Smooth muscle cell of the brain vasculature (primary cell): ENCODE measurements around the gene LRRC37B.
"Not testable (repeated sequence)": the region's sequence is repeated elsewhere in the genome, so short reads cannot be mapped to it uniquely, and the experiment has no call there.

Experiments
- DNase-seq: peaks from one replicate; pipeline ENCODE4 v3.0.0-alpha.2; 2012; ENCODE audit warnings: low read depth, low spot score

Gene LRRC37B

DNA sequence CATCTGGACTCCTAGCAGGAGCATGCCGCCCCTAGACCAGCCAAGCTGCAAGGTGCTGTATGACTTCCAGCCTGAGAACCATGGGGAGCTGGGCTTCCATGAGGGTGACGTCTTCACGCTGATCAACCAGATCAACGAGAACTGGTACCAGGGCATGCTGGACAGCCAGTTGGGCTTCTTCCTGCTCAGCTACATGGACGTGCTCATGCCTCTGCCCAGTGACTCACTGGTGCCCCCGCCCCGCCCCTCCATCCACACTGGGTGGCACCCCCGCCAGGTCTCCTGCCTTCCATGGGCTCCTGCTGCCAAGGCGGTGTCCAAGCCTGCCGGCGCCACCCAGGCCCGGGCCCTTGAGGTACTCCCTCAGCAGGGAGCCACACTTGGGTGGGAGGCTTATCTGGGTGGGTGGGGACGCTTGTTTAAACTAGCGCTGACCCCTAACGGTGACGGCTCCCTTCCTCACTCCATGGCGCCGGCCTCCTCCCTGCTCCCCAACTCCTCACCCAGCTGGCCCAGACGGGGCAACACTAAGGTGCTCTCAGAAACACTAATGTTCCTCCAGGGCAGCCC is 34.2 kb downstream of the LRRC37B start:
- DNase-seq = not testable (repeated sequence)

DNA sequence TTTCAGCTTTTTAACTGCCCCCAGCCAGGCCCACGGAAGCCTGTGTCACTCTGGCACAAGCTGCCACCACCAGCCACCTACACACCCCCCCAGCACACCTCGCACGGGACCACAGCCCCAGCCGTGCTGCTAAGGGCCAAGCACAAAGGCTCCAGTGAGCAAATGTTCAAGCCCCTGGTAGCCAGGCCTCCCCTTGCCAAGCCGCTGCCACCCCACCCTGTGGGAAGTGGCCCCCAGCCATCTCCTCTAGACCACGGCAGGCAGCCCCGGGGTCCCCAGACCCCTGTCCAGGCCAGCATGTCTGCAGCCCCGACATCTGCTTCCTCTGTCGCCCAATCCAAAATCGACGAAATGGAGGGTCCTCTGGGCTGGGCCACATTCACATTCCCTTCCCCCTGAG is 35.1 kb downstream of the LRRC37B start:
- DNase-seq = not testable (repeated sequence)

GRCh38 chr17:32045611-32046010 is 38.4 kb downstream of the LRRC37B start:
- DNase-seq = not testable (repeated sequence)

- not testable (repeated sequence) for DNase-seq
These were observed 40.5 kb downstream of the LRRC37B start for GRCh38 chr17:32047663-32048062.

- DNase-seq = not testable (repeated sequence)
These were observed 47.8 kb downstream of the LRRC37B start for GRCh38 chr17:32054985-32055384.

DNA sequence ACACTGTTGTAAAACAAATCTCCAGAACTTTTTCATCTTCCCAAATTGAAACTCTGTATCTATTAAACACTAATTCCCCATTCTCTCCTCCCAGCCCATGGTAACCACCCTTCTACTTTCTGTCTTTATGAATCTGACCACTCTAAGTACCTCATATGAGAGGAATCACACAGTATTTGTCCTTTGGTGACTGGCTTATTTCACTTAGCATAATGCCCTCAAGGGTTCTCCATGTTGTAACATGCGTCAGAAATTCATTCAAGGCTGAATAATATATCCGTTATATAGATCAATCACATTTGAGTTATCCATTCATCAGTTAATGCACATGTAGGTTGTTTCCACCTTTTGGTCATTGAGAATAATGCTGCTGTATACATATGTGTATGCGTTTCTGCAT is 48.2 kb downstream of the LRRC37B start:
- not testable (repeated sequence) for DNase-seq

GRCh38 chr17:32056500-32056899 is 49.3 kb downstream of the LRRC37B start:
- DNase-seq = not testable (repeated sequence)

GRCh38 chr17:32057460-32058105 is 50.4 kb downstream of the LRRC37B start:
- DNase-seq = not testable (repeated sequence)

DNA sequence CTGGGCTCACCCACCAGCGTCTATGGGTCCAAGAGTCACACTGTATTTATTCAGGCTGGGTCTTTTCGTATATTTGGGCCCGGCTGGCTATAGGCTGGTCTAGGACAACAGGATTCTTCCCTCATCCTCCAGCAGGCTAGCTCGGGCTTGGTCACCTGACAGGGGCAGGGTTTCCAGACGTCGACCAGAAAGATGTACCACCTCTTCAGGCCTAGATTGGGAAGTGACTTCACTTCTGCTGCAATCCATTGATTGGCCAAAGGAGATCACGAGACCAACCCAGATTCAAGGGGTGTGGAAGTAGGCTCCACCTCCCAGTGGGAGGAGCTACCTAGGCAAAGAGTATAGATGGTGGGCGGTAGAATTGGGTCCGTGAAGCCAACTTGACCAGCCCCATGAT is 53.5 kb downstream of the LRRC37B start:
- not testable (repeated sequence) for DNase-seq

GRCh38 chr17:32061840-32062239 is 54.7 kb downstream of the LRRC37B start:
- DNase-seq = not testable (repeated sequence)

DNA sequence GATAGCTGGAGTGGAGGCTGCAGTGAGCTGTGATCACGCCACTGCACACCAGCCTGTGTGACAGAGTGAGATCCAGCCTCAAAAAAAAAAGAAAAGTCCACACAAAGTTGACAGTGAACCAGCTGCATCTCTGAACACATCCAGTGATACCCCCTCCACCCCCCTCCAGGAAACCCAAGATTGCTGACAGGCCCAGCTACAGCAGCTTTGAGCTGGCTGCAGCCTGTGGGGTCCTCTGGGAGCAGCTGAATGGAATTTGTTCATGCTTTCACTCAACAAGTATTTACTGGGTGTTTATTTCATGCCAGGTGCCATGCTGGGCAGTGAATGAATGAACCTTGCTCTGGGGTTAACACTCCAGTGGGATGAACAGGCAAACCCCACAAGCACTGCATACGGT is 56.9 kb downstream of the LRRC37B start:
- not testable (repeated sequence) for DNase-seq

DNA sequence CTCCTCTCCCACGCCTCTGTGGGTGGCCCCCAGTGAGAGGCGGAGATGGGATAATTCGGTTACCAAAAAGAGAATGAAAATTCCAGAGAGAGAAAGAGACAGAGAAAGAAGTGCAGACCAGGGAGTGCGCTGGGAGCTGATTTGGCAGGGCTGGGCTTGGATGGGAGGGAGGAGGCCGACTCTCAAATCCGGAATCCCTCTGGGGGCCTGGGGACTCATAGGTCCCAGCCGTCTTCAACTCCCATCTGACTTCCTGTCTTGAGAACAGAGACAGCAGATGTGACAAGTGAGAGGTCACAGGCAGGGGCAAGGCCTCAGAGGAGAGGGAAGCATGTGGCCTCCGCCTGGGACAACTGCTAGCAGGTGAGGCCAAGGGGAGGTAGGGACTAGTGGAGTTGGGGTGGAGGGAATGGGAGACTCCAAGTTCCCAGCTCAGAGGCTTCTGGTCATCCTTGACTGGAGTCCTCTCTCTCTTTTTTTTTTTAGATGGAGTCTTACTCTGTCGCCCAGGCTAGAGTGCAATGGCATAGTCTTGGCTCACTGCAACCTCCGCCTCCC is 59.0 kb downstream of the LRRC37B start:
- not testable (repeated sequence) for DNase-seq

- not testable (repeated sequence) for DNase-seq
These were observed 59.9 kb downstream of the LRRC37B start for GRCh38 chr17:32066863-32067642.

- DNase-seq = not testable (repeated sequence)
These were observed 61.9 kb downstream of the LRRC37B start for GRCh38 chr17:32069067-32069466.

DNA sequence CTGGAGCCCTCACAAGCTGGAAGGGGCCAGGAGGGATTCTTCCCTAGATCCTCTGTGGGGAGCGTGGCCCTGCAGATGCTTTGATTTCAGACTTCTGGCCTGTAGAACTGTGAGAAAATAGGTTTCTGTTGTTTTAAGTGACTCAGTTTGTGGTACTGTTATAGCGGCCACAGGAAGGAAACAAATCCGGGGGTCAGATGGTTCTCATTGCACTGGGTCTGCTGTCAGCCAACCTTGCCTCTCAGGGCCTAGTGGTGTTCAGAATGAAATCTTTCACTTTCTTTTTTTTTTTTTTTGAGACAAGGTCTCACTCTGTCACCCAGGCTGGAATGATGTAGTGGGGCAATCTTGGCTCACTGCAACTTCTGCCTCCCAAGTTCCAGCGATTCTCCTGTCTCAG is 64.8 kb downstream of the LRRC37B start:
- not testable (repeated sequence) for DNase-seq

GRCh38 chr17:32073131-32073530 is 65.9 kb downstream of the LRRC37B start:
- not testable (repeated sequence) for DNase-seq

DNA sequence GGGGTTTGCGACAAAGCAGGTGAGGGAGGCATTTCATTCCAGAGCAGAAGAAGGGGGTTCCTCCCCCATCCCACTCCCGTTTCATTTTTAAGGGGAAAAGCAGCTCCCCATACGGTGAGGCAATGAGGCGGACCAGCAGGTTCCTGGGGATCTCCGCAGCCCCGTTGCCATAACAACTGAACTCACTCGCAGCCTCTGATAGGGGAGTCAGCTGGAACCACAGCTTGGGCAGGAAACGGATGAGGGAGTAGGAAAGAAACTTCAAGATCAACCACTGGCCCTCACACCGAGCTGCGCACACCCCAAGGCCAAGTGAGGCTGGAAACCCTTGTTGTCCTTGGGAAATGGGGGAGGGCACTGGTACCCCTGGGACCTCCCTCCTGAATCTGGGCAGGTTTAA is 72.6 kb downstream of the LRRC37B start:
- not testable (repeated sequence) for DNase-seq

- not testable (repeated sequence) for DNase-seq
These were observed 76.4 kb downstream of the LRRC37B start for GRCh38 chr17:32083550-32083979.

GRCh38 chr17:32084003-32084941 is 77.1 kb downstream of the LRRC37B start:
- peak; percentile 26 for DNase-seq

DNA sequence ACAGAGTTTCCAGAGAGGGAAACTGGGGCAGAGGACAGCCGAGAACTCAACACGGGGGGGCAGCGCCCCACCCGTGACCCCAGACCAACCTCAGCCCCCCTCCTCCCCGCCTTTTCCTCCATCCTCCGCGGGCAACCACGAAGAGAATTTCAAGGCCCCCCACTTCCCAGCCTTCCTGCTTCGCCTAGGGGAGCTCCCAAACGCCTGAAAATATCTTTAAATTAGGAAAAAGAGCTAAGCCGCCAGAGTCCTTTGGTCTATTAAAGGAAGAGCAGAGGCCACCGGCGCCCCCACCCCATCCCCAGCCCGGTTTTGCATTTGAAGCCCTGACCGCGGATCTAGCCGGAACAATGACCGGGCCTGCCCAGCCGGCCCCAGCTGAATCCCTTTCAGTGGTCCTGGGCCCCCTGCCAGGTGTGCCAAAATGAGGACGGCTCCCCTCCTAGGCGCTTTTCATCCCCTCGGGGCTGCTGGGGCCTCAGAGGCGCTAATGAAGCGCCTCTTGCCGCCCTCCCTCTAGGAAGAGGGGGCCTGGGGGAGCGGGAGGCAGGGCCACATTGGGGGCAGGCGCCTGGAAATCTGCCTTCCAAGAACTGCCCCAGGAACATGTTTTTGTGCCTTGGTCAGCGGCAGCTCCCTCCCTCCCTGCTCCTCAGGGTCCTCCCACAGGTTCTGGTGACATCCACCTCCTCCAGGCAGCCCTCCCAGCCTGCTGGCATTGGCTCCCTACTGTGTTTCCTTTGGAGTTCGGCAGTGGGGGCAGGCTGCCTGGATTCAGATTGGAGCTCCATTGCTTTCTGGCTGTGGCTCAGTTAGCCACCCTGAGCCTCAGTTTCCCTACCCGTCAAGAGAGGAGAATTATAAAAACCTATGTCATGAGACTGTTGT is 78.0 kb downstream of the LRRC37B start:
- not testable (repeated sequence) for DNase-seq
